MV-4-11 (cell line): Measurements from ENCODE around the gene IFITM1.
"Not testable (repeated sequence)": the region's sequence is repeated elsewhere in the genome, so short reads cannot be mapped to it uniquely, and the experiment has no call there.

Experiments
- DNase-seq: peaks from one replicate; lab custom pipeline; 2025; lab: John Stamatoyannopoulos, UW

The IFITM1 gene

DNA sequence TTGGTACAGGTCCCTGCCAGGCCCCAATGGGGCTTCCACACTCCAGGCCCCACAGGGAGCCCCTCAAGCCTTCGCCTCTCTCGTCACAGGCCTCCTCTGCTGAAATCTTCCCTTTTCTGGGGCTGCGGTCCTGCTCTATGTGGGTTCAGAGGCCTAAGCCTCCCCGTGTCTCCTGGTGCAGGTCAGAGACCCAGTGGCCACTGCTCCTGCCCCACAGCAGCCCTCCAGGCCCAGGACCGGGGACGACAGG lies 12.7 kb downstream of the IFITM1 start:
- no peak for DNase-seq

DNA sequence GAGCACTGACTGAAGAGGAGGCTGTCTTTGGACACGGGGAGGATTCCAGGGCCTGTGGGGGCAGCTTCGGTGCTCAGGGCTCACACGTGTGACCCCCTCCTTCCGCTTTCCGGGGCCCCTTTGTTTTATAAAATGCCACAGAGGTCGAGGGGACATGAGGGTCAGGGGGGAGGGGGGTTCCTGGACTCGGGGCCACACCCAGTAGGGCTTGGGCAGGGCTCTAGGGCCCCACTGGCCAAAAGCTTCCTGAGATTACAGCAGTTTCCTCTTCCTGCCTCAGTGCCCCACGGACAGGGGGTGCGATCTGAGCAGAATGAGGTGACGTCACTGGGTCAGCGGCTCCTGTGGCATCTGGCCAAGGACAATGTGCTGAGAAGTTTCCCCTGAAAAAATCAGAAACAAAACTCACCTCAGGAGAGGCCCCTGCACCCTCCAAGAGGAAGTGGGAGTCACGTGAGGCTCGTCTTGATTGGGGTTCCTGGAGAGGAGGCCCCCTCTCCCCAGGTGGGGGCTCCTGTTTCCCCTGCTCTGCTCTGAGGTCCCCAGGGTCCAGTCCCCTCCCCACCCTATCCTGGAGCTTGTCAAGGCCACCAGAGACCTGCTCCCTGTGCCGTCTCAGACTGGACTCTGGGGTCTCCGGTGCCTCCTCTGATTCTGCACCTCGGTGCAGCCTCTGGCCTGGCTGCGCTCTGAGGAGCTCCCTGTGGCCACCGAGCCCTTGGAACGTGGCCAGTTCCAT lies 13.2 kb downstream of the IFITM1 start:
- DNase-seq, result peak; percentile 82

DNA sequence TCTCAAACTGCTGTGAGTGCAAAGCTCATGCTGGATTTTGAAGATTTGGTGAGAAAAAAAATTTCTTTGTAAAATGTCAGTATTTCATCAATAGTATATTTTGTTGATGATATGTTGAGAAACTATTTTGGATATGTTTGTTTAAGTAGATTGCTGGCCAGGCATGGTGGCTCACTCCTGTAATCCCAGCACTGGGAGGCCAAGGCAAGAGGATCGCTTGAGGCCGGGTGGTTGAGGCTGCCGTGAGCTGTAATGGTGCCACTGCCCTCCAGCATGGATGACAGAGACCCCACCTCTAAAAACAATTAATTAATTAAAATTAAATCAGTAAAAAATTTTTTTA lies 13.7 kb downstream of the IFITM1 start:
- DNase-seq, result no peak

DNA sequence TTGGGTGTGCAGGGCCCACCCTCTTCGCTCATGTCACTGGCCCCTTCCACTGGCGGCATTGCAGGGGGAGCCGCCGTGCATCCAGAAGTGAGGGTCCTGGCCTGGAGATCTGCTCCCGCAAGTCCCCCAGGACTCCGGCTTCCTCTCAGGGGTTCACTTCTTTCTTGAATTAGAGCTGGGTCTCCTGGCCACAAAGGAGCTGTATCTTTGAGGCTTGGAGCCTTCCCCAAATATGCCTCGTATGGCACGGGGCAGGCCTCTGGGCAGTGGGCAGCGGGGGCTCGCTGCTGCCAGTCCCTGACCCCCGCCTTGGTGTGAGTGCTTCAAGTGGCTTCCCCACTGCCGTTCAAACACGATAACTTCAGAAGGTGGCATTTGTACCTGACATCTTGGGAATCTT lies 14.2 kb downstream of the IFITM1 start:
- DNase-seq, result no peak

DNA sequence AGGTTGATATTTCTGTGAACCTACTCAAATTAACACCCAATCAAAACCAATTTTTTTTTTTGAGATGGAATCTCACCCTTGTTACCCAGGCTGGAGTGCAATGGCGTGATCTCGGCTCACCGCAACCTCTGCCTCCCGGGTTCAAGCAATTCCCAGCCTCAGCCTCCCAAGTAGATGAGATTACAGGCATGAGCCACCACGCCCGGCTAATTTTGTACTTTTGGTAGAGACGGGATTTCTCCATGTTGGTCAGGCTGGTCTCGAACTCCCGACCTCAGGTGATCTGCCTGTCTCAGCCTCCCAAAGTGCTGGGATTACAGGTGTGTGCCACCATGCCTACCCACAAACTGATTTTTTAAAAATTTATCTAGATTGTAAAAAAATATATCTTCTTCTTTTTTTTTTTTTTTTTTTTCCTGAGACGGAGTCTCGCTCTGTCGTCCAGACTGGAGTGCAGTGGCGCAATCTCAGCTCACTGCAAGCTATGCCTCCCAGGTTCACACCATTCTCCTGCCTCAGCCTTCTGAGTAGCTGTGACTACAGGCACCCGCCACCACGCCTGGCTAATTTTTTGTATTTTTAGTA lies 14.8 kb downstream of the IFITM1 start:
- DNase-seq, result not testable (repeated sequence)

DNA sequence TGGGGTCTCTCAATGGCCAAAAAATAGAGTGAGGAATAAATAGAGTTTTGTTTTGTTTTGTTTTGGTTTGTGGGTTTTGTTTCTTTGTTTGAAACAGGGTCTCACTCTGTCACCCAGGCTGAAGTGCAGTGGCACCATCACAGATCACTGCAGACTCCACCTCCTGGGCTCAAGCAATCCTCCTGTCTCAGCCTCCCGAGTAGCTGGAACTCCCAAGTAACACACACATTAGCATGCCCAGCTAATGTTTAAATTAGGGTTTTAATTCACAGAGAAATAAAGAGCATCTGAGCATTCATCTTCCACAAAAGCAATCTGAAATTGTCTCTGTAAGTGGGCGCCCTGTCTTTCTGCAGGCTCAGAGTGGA lies 16.0 kb downstream of the IFITM1 start:
- DNase-seq, result no peak

DNA sequence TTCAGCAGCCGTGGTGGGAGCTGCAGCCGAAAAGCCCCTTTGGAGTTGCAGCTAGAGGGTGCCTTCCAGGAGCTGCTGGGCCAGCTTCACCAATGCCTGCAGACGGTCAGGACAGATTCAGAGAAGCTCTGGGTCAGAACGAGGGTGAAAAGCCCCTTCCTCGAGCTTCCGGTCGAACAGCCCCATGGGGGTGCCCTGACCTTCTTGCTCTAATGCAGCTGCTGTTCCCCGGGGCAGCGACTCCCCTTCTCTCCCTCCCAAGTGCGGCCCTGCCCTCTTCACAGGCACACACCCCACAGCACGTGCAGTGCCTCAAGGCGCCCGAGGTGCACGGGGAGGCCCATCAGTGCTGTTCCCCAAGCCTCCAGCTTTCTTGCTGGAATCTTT lies 16.5 kb downstream of the IFITM1 start:
- DNase-seq, result no peak

DNA sequence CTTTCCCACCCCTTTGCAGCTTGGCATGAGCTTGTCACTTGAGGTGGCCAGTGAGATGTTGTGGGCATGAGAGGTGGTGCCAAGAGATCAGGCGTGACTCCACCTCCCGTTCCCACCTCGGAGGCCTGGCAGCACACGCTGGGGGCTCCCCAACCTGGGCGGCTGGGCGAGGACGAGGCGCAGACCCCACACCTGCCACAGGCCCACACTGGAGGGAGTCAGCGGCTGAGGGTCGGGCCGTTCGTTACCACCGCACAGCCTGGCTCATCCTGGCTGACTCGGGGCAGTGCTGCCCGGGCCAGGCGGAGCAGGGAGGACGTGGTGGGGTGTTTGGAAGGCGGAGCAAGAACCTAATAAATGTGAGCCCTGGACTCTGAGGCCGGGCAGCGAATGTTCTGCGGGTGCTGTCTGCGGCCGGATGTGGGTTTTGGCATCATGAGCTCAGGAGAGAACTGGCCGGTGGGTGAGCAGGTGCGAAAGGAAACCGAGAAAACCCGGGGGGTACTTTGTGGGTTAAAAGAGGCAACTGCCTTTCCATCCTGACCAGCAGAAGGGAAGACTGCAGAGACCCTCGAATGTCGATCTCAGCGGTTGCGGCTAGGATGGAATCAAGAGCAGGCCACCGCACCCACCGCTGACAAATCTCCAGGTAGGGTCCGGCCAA lies 17.0 kb downstream of the IFITM1 start:
- DNase-seq, result no peak

DNA sequence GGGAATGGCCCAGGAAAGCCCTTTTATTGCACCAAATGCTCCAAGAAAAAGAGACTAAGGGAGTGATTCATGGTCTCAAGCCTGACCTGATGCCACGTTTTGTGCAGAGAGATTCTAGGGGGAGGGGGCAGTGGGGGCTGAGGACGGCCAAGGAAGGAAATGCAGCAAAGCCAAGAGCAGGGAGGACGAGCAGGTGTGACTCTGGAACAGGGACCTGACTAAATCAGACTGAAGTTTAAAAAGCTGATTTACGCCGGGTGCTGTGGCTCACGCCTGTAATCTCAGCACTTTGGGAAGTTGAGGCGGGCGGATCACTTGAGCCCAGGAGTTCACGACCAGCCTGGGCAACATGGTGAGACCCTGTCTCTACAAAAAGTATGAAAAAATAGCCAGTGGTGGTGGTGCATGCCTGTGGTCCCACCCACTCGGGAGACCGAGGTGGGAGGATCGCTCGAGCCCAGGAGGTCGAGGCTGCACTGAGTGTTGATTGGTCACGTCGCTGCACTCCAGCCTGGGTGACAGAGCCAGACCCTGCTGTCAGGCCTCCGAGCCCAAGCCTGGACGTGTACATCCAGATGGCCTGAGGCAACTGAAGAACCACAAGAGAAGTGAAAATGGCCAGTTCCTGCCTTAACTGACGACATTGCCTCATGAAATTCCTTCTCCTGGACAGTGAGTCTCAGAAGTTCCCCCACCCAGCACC lies 17.7 kb downstream of the IFITM1 start:
- peak; percentile 42 for DNase-seq

DNA sequence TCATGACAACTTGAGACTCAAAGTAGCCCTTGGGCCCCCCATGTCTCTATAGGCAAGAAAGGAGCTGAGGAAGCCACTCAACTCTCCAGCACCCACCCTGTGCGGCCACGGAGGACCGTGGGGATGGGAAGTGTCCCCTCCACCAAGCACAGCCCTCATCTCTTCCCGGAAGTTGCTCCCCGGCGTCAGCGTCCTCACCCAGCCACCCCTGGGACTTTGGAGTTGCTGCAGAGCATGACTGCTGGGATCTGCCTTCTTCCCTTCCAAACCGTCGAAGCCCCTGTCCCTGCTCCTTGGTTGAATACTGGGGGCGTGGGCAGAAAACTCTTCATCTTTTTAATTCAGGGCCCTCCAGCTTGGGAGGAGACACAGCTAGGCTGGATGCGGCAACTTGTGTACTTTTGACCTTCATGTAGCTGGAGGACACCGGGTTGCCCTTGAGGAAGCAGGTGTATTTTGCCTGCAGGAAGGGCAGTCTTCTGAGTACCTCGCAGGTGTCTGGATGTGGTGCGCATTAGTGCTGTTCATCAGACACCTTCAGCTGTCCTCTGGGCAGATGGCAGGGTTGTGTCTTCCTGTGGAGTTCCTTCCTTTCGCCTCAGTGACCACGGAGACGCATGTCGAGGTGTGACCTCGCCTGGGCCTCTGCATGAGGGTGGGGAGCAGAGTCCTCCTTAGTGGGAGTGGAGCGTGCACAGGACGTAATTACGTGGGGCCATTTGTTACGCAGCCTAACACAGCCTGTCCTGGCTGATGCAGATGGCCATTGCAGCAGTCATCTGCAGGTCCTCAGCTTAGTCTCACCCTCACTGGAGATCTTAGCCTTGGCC lies 19.0 kb downstream of the IFITM1 start:
- DNase-seq, result no peak

DNA sequence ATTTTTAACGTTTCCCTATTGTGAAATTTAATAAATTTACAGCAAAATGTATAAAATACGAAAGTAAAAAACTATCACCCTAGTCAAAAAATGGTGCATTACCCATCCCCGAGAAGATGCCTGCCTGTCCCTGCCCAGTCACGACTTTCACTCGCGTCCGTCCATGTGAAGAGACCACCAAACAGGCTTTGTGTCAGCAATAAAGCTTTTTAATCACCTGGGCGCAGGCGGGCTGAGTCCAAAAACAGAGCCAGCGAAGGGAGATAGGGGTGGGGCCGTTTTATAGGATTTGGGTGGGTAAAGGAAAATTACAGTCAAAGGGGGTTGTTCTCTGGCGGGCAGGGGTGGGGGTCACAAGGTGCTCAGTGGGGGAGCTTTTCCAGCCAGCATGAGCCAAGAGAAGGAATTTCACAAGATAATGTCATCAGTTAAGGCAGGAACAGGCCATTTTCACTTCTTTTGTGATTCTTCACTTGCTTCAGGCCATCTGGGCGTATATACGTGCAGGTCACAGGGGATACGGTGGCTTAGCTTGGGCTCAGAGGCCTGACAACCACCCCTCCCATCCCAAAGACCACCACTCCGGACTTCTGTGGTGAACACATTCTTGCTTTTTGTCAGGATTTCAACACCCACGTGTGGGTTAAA lies 19.9 kb downstream of the IFITM1 start:
- DNase-seq, result not testable (repeated sequence)

DNA sequence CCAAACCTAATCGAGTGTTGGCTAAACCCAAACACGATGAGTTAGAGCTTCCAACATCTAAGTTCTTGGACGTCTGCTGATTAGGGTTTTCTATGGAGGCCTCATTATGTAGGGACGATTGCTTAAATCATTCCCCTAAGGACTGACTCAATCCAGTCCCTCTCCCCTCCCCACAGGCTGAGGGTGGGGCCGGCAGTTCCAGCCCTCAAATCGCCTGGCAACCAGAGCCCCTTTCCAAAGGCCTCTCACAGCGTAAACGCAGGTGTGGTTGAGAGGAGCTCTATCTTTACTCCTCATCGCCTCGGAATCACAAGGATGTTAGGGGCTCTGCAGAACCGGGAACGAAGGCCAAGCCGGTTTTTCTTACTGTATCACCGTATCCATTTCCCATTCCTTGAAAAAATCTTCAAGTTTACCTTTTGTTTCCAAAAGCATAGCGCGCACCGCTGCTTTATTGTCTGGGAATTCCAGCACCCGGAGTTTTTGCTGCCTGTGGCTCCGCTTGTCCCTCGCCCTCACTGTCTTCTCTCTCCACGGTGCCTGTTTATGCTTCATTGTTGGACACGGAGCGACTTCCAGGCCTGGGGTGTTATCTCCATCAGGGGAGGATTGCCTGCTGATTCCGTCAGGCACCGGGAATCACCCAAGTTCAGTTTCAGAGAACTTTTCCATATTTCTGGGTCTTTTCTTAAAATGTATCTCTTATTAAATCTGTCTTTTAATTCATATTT lies 20.6 kb downstream of the IFITM1 start:
- no peak for DNase-seq

DNA sequence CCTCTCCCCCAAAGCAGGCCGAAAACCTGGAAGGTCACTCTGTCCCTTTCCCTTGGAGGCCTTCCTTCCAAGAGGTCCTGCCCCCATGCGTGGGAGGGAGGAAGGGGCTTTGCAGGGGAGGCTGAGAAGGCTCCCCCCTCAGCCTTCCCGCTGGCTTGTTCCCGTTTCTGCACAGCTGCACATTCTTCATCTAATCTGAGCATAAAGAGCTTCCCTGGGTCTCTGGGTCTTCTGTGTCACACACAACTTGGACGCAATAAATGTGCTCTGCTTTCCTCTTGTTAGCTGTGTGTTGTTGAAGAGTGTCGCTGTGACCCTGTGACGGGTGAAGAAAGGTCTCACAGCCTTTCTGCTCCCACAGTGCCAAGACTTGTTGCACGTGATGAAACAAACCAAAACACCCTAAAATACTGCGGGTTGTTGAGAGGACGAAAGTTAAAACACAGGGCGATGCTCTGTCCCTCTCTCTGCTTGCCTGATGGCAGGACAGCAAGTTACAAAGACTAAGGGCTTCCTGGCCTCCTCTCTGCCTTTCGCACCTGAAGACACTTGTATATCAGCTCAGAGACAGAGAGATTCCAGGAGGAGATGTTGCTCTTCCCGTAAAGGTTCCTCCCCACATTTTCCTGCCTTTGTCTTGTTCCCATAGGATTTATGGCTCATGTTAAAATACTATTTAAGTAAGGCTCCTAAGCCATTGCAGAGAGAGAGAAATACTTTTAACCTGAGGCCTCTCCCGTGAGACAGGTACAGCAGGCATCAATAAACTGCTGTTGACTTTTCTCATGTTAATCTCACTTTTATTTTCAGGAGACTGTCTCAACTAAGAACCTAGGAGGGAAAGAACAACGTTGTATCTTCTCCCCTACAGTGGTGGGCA lies 22.2 kb downstream of the IFITM1 start:
- peak; percentile 56 for DNase-seq

DNA sequence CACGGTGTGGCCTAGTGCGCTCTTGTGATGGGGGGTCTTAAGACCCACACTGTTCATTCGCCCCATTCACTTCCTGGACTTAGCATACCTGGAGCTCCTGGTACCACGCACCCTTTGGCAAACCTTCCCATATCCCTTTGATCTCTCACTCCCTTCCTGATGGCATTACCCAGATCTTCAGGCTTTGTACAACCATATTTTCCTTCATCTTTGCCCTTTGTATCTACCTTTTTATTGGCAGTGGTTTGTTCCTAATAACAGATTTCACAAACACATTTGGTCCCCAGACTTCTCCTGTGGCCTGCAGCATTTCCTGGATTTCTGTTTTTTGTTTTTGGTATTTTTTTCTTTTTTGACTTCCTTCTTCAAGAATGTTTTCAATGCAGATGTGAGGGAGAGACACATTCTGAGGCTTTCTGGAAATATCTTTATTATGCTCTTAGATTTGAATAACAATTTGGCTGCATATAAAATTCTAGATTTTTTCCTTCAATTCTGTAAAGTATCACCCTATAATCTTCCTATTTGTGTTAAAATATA lies 22.9 kb downstream of the IFITM1 start:
- peak; percentile 37 for DNase-seq

DNA sequence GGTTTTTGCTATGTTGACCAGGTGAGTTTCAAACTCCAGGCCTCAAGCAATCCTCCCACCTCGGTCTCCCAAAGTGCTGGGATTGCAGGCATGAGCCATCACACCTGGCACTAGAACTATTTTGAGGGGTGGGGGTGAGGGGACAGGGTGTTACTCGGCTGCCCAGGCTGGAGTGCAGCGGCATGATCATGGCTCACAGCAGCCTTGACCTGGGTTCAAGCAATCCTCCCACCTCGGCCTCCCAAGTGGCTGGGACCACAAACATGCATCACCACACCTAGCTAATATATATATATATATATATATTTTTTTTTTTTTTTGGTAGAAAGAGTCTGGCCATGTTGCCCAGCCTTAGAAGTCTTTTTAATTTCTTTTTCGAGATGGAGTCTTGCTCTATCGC lies 23.9 kb downstream of the IFITM1 start:
- no peak for DNase-seq

DNA sequence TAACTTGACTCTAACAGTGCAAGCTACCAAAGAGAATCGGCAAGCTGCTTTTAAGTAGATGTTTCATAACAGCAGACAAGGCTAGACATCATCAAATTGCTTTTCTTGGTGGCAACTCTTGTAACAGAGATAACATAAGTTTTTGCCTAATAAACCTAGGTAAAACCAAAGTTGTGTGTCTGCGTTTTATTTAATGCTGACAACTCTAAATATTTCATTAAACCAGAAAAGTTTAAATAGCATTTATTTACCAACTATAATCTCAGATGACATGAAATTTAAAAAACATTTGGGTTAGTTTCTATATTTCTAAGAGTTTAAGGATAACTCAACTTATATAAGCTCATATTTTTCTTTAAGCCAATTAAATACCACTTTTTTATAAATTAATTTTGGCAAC lies 26.1 kb downstream of the IFITM1 start:
- no peak for DNase-seq

DNA sequence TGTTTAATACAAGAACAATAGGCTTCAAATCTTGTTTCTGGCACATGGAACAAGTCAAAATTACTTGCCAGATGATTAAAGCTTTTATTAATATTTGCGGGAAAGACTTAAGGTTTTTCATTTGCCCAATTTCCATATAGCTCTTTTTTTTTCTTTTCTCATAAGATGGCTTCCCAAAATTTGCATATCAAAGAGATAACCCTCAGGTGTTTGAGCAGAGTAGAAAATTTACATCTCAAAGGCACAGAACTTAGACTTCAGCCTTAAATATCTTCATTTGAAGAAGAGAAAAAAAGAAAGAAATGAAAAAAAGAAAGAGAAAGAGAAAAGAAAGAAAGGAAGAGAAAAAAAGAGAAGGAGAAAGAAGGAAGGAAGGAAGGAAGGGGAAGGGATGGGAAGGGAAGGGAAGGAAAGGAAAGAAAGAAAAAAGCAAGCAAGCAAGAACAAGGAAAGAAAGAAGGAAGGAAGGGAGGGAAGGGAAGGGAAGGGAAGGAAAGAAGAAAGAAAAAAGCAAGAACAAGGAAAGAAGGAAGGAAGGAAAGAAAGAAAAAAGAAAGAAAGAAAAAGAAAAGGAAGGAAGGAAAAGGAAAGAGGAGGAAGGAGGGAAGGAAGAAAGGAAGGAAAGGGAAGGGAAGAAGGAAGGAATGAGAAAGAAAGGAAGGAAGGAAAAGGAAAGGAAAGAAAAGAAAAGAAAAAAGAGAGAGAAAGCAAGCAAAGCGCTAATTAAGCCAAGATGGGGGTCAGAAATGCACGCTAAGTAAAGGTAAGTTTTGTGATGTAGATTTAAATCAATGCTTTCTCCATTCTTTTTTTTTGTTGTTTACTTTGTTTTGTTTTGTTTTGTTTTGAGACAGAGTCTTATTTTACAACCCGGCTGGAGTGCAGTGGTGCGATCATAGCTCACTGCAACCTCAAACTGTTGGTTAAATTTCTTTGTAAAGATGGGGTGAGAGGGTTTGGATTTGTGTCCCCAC lies 27.0 kb downstream of the IFITM1 start:
- DNase-seq, result no peak

DNA sequence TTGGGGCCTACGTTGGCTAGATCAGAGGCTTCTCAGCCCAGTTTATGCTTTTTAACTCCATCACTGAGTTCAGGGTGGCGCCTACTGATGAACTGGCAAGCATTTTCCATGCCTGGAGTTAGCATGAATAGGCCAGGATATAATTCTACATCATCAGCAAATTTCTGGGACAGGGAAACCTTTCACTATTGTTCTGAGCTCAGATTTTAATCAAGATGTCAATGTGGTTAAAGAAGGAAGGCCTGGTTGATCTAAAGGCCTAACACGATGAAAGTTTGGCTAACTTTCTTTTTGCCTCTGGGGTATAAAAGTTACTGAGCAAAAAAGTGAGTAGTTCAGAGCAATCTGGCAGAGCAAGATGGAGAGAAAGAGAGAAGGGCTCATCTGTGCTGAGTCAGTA lies 28.5 kb downstream of the IFITM1 start:
- DNase-seq, result no peak
